ENCODE data around the gene NRG2. TPM values are rescaled to one million over a fixed set of nuclear protein-coding genes. Genes with fewer than 3 reads are reported as not detected.

Gene NRG2
- total RNA-seq, 2 experiments from 2014 or later: 0.11 TPM; not detected in 1

GRCh38 chr5:139994234-139994633 lies 48.9 kb downstream of the NRG2 start:
- intact Hi-C loops (cut with micrococcal nuclease): no loop called here
- TF ChIP-seq CTCF (IDR thresholded peaks at IDR 0.05): no peak
- no peak overlapping the region for H3K27ac Mint-ChIP-seq
- no peaks in the 10 kb centered on the region for H3K36me3 Mint-ChIP-seq (ENCODE audit: low read depth)
- no peak for ATAC-seq
- no peaks in the 10 kb centered on the region for H3K9me3 Mint-ChIP-seq
- no peak overlapping the region for H3K4me3 Mint-ChIP-seq
- H3K27me3 Mint-ChIP-seq: peaks cover 21% of the 10 kb centered on the region
- DNase-seq: no peak
- POLR2A ChIA-PET: interaction anchor here (1.5 kb wide), 1 partner anchor 13 kb away, joined by 3 read pairs; no protein-coding TSS in a partner anchor
- no peaks in the 10 kb centered on the region for H3K4me1 Mint-ChIP-seq (ENCODE audit: low read depth)
- CTCF ChIA-PET: no interaction called here

DNA sequence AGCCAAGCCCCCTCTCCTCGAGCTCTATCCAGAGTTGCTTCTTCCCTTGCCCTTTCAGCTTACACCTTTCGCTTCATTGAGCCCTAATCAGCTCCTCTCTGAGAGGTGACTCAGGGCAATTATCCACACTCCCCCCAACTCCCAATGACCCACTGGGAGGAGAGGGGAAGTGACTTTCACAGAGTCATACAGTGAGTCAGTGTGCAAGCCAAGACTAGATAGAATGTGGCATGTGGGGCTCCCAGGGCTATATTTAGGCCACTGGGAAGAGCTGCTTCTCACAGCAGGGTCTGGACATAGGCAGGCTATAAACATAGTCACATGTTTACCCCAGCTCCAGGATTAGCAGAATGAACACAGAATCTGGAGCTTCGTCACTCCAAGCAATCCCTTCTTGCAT lies 57.4 kb downstream of the NRG2 start:
- Mint-ChIP-seq H3K27me3 (peaks cover 15% of the 10 kb centered on the region), H3K9me3 (no peaks in the 10 kb centered on the region), H3K36me3 (ENCODE audit: low read depth) (no peaks in the 10 kb centered on the region), H3K4me3 (no peak overlapping the region), H3K4me1 (ENCODE audit: low read depth) (no peaks in the 10 kb centered on the region), H3K27ac (no peak overlapping the region)
- no peak for TF ChIP-seq CTCF (IDR thresholded peaks at IDR 0.05)
- DNase-seq: no peak
- CTCF ChIA-PET: interaction anchor here (0.8 to 2.3 kb wide), 2 partner anchors 13 to 17 kb away, joined by 3 to 13 read pairs; no protein-coding TSS in a partner anchor
- POLR2A ChIA-PET: interaction anchor here (0.6 kb wide), 1 partner anchor 198 kb away, joined by 3 read pairs; no protein-coding TSS in a partner anchor
- intact Hi-C loops (cut with micrococcal nuclease): no loop called here
- no peak for ATAC-seq

DNA sequence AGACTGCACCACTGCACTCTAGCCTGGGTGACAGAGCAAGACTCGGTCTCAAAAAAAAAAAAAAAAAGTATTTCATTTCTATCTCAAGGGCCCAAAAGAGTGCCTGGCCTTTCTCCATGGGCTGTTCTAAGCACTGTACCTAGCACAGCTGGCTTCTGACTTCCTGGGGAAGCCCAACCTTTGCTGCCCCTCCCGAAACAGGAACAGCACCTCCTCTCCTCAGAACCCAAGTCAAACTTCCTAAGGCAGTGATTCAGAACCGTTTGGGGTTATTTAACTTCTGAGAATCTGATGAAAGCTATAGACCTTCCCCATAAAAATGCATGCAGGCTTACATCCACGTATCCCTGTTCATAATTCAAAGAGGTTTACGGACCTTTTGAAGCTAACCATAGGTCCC lies 57.8 kb downstream of the NRG2 start:
- POLR2A ChIA-PET: interaction anchor here (0.6 kb wide), 1 partner anchor 198 kb away, joined by 3 read pairs; no protein-coding TSS in a partner anchor
- no peaks in the 10 kb centered on the region for H3K36me3 Mint-ChIP-seq (ENCODE audit: low read depth)
- DNase-seq (no peak), ATAC-seq (no peak)
- H3K4me1 Mint-ChIP-seq (ENCODE audit: low read depth): no peaks in the 10 kb centered on the region
- CTCF ChIA-PET: interaction anchor here (0.8 to 2.3 kb wide), 2 partner anchors 13 to 16 kb away, joined by 3 to 13 read pairs; no protein-coding TSS in a partner anchor
- no peaks in the 10 kb centered on the region for H3K9me3 Mint-ChIP-seq
- intact Hi-C loops (cut with micrococcal nuclease): no loop called here
- no peak for TF ChIP-seq CTCF (IDR thresholded peaks at IDR 0.05)
- peaks cover 19% of the 10 kb centered on the region for H3K27me3 Mint-ChIP-seq
- no peak overlapping the region for H3K4me3 Mint-ChIP-seq
- H3K27ac Mint-ChIP-seq: no peak overlapping the region

- ChIA-PET CTCF (interaction anchor here (2.3 kb wide), 1 partner anchor 16 kb away, joined by 13 read pairs; no protein-coding TSS in a partner anchor), POLR2A (no interaction called here)
- intact Hi-C loops (cut with micrococcal nuclease): no loop called here
- TF ChIP-seq CTCF (IDR thresholded peaks at IDR 0.05): no peak
- no peaks in the 10 kb centered on the region for H3K36me3 Mint-ChIP-seq (ENCODE audit: low read depth)
- H3K27me3 Mint-ChIP-seq: peaks cover 20% of the 10 kb centered on the region
- H3K27ac Mint-ChIP-seq: no peak overlapping the region
- H3K4me3 Mint-ChIP-seq: no peak overlapping the region
- no peaks in the 10 kb centered on the region for H3K4me1 Mint-ChIP-seq (ENCODE audit: low read depth)
- ATAC-seq: no peak
- H3K9me3 Mint-ChIP-seq: no peaks in the 10 kb centered on the region
- no peak for DNase-seq
Measured at GRCh38 chr5:139984816-139985215, 58.3 kb downstream of the NRG2 start.

GRCh38 chr5:139982975-139983240 lies 60.2 kb downstream of the NRG2 start:
- no peak for ATAC-seq
- intact Hi-C loops (cut with micrococcal nuclease): no loop called here
- H3K27me3 Mint-ChIP-seq: peaks cover 24% of the 10 kb centered on the region
- no peak for DNase-seq
- ChIA-PET POLR2A (no interaction called here), CTCF (interaction anchor here (5.2 kb wide), 1 partner anchor 14 kb away, joined by 52 read pairs; no protein-coding TSS in a partner anchor)
- TF ChIP-seq CTCF (IDR thresholded peaks at IDR 0.05): no peak
- H3K36me3 Mint-ChIP-seq (ENCODE audit: low read depth): no peaks in the 10 kb centered on the region
- H3K4me1 Mint-ChIP-seq (ENCODE audit: low read depth): no peaks in the 10 kb centered on the region
- H3K4me3 Mint-ChIP-seq: no peak overlapping the region
- H3K27ac Mint-ChIP-seq: no peak overlapping the region
- H3K9me3 Mint-ChIP-seq: no peaks in the 10 kb centered on the region

Data from activated CD8-positive, alpha-beta T cell treated with anti-CD3 and anti-CD28 coated beads for 36 hours (primary cell).